Activated CD8-positive, alpha-beta T cell treated with anti-CD3 and anti-CD28 coated beads, Interleukin-2, amount 10 ng/mL, durations not matched to agents 7 days and 5 days (primary cell): Measurements from ENCODE around the gene TNC. TPM values are rescaled to one million over a fixed set of nuclear protein-coding genes. Genes with fewer than 3 reads are reported as not detected.
"Not testable (repeated sequence)": the region's sequence is repeated elsewhere in the genome, so short reads cannot be mapped to it uniquely, and the experiment has no call there.

Experiments used
- ATAC-seq: fragments of 150-1000 bp; cut with Tn5 transposase; one replicate; pipeline ENCODE4 v1.10.0; 2021; ENCODE audit warnings: moderate library complexity
- CTCF ChIA-PET: fragments of 350-600 bp; sonication (Branson Sonifier 250); formaldehyde crosslinking; loops from one replicate; lab custom pipeline; 2021; ENCODE audit warnings: antibody characterized with exemption; lab: Charles Lee
- POLR2A ChIA-PET: fragments of 350-600 bp; sonication (Branson Sonifier 250); formaldehyde crosslinking; loops from one replicate; lab custom pipeline; 2021; ENCODE audit warnings: antibody characterized with exemption; lab: Charles Lee
- DNase-seq: peaks from one replicate; pipeline ENCODE4 v3.0.0-alpha.2; 2020
- H3K27ac Mint-ChIP-seq: one replicate; pipeline ENCODE4 v1.8.0; 2021; ENCODE audit warnings: mild to moderate bottlenecking, mixed read lengths
- H3K27me3 Mint-ChIP-seq: one replicate; pipeline ENCODE4 v1.8.0; 2021; ENCODE audit warnings: low read depth, mixed read lengths
- H3K36me3 Mint-ChIP-seq: one replicate; pipeline ENCODE4 v1.8.0; 2021; ENCODE audit warnings: low read depth, mixed read lengths
- H3K4me1 Mint-ChIP-seq: one replicate; pipeline ENCODE4 v1.8.0; 2021; ENCODE audit warnings: low read depth, mixed read lengths
- H3K4me3 Mint-ChIP-seq: one replicate; pipeline ENCODE4 v1.8.0; 2021; ENCODE audit warnings: mild to moderate bottlenecking, mixed read lengths
- H3K9me3 Mint-ChIP-seq: one replicate; pipeline ENCODE4 v1.8.0; 2022; ENCODE audit warnings: mixed read lengths; ENCODE audit not compliant: insufficient read depth
- total RNA-seq, 2 experiments: library from RNA; stranded (reverse); gene quantifications; one replicate each; pipeline ENCODE4 v1.2.3, GENCODE V29; 2021

Gene TNC
- total RNA-seq, 2 experiments from 2014 or later: not detected

DNA sequence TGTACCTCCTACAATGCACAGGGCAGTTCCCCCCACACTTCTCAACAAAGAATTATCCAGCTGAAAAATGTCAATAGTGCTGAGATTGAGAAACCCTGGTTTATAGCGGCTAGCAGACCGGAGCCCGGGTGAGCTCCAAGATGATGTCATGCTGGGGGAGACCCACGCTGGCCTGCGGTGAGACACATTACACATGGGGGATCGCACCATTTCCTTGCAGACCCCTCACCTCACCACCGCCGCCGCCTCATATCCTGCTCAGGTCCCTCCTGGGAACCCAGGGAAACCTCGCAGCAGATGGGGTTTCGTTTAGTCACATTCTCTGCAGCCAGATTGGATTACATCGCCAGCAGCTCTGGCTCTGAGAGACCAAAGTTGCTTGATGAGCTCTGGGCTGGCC is 14.7 kb upstream of the TNC start:
- Mint-ChIP-seq H3K9me3 (no peaks in the 10 kb centered on the region), H3K27ac (no peak overlapping the region), H3K4me1 (no peaks in the 10 kb centered on the region), H3K4me3 (no peak overlapping the region), H3K36me3 (no peaks in the 10 kb centered on the region), H3K27me3 (peaks cover 21% of the 10 kb centered on the region)
- CTCF ChIA-PET: no interaction called here
- POLR2A ChIA-PET: no interaction called here
- DNase-seq (no peak), ATAC-seq (no peak)

DNA sequence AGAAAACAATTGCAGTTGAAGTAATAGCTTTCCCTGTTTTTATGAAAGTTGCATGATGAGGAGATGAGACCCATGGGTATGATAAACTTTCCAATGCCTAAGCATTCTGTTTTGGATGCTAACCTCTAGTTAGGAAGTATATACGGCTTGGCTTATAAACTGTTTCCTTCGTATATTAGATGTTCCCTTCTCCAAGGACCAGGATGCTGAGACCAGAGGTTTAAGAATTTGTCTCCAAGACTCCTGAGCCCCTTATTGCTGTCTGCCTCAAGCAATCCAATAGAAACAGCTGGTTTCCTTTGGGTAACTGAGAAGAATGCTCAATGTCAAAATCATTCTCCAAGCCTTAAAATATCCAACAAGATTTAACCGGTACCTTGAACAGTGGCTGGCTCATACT is 12.2 kb upstream of the TNC start:
- H3K27me3 Mint-ChIP-seq: peaks cover 15% of the 10 kb centered on the region
- POLR2A ChIA-PET: no interaction called here
- H3K9me3 Mint-ChIP-seq: peaks cover 3% of the 10 kb centered on the region
- CTCF ChIA-PET: no interaction called here
- ATAC-seq: no peak
- DNase-seq: no peak
- H3K36me3 Mint-ChIP-seq: no peaks in the 10 kb centered on the region
- H3K27ac Mint-ChIP-seq: no peak overlapping the region
- no peaks in the 10 kb centered on the region for H3K4me1 Mint-ChIP-seq
- H3K4me3 Mint-ChIP-seq: no peak overlapping the region

DNA sequence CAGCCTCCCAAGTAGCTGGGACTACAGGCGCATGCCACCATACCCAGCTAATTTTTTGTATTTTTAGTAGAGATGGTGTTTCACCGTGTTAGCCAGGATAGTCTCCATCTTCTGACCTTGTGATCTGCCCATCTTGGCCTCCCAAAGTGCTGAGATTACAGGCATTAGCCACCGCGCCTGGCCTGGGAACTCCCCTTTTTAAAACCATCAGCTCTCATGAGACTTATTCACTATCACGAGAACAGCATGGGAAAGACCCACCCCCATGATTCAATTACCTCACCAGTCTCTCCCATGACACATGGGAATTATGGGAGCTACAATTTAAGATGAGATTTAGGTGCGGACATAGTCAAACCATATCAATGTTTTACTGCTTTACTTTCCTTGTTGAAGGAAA is 10.8 kb upstream of the TNC start:
- H3K27ac Mint-ChIP-seq, H3K36me3 Mint-ChIP-seq, H3K4me1 Mint-ChIP-seq, H3K9me3 Mint-ChIP-seq, DNase-seq, ATAC-seq, POLR2A ChIA-PET, H3K4me3 Mint-ChIP-seq, CTCF ChIA-PET: not testable (repeated sequence)
- peaks cover 15% of the 10 kb centered on the region for H3K27me3 Mint-ChIP-seq

DNA sequence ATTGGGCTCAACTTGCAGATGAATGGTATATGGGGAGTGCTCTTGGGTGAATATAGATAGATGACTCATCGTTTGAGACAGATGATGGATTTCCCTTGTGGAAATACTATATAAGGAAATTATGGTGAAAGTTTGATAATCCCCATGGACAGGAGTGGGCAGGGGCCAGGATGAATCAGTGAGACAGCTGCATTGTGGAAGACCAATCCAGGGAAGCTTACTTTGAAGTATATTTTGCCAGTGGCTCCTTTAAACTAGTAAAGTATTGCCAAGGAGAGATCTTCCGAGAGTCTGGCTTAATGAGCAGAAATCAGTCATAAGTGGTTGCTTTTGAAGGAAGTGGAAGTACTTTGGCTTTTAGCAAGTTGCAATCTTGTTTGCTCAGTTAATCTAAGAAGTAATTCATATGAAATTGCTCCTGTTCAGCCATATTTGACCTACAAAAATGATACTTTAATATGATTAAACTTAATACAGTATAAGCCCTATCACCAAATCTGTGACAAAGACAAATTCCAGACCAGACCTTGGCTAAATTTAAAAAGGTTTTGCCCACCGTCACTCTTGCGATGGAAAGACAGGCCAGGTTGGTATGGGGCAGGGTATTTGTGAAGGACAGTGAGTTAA is 9.3 kb upstream of the TNC start:
- no peak overlapping the region for H3K27ac Mint-ChIP-seq
- no peak for ATAC-seq
- H3K4me3 Mint-ChIP-seq: no peak overlapping the region
- ChIA-PET POLR2A (no interaction called here), CTCF (no interaction called here)
- H3K9me3 Mint-ChIP-seq: peaks cover 5% of the 10 kb centered on the region
- DNase-seq: no peak
- no peaks in the 10 kb centered on the region for H3K4me1 Mint-ChIP-seq
- peaks cover 20% of the 10 kb centered on the region for H3K27me3 Mint-ChIP-seq
- no peaks in the 10 kb centered on the region for H3K36me3 Mint-ChIP-seq

DNA sequence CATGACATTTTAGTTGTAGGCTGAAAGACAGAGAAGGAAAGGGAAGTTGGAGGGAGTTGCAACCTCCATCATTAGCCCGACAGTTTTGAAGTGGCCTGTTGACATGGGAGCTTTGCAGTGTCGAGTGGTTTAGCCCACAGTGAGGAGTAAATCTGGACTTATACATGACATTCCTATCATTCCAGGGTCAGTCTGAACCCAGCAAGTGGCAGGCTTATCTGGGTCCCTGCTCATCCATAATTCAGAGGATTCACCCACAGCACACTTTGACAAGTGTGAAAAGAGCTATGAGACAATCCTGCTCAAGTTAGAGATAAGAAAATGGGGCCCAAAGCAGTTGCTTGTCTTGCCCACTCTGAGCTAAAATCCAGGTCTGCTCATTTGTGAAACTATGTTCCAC is 8.4 kb upstream of the TNC start:
- ChIA-PET CTCF (no interaction called here), POLR2A (no interaction called here)
- H3K4me1 Mint-ChIP-seq: no peaks in the 10 kb centered on the region
- no peak overlapping the region for H3K27ac Mint-ChIP-seq
- DNase-seq: no peak
- ATAC-seq: no peak
- H3K4me3 Mint-ChIP-seq: no peak overlapping the region
- peaks cover 5% of the 10 kb centered on the region for H3K9me3 Mint-ChIP-seq
- no peaks in the 10 kb centered on the region for H3K36me3 Mint-ChIP-seq
- H3K27me3 Mint-ChIP-seq: peaks cover 20% of the 10 kb centered on the region

DNA sequence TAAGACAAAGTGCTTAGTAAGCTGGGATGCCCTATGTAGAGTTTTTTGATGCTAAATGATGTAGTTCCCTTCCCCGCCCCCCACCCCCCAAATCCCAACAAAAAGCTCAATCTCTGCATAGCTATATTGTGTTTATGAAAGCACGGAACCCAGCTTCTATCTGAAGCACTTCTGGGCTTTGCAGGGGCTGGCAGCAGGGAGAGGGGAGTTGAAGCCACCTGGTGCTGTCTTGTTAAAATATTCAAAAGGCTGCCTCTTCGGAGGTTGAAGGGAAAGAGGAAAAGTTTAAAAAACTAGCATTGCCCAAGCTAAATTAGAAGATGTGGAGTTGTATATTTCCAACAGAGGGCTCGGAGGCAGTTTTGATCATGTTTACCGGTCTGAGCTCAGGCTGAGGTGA is 5.0 kb upstream of the TNC start:
- ChIA-PET CTCF (interaction anchor here (0.8 kb wide), 1 partner anchor 442 kb away, joined by 4 read pairs; the partner anchor contains the start of gene TEX48), POLR2A (no interaction called here)
- H3K4me3 Mint-ChIP-seq: no peak overlapping the region
- peaks cover 40% of the 10 kb centered on the region for H3K27me3 Mint-ChIP-seq
- H3K9me3 Mint-ChIP-seq: peaks cover 5% of the 10 kb centered on the region
- no peak for ATAC-seq
- no peak for DNase-seq
- no peaks in the 10 kb centered on the region for H3K4me1 Mint-ChIP-seq
- no peaks in the 10 kb centered on the region for H3K36me3 Mint-ChIP-seq
- no peak overlapping the region for H3K27ac Mint-ChIP-seq

DNA sequence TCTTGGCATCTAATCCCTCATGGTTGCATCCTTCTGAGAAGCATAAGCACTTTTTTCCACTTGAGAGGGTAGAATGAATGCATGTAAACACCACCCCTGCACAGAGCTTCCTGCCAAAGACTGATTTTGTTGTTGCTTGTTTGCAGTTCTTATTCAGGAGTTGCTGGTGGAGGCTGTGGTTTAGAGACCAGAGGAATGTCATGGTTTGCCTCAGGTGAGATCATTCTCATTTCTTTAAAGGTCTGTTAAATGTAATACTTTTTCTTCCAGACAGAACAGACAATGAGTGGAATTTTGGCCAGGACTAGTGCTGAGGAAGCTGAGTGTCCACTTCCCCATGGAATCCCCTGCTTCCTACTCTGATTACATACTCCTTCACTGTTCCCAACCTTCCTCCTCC is 3.2 kb upstream of the TNC start:
- H3K27ac Mint-ChIP-seq: no peak overlapping the region
- no peak overlapping the region for H3K4me3 Mint-ChIP-seq
- no peaks in the 10 kb centered on the region for H3K4me1 Mint-ChIP-seq
- CTCF ChIA-PET: no interaction called here
- peaks cover 57% of the 10 kb centered on the region for H3K27me3 Mint-ChIP-seq
- DNase-seq (no peak), ATAC-seq (no peak)
- POLR2A ChIA-PET: no interaction called here
- H3K9me3 Mint-ChIP-seq: peaks cover 5% of the 10 kb centered on the region
- H3K36me3 Mint-ChIP-seq: no peaks in the 10 kb centered on the region

DNA sequence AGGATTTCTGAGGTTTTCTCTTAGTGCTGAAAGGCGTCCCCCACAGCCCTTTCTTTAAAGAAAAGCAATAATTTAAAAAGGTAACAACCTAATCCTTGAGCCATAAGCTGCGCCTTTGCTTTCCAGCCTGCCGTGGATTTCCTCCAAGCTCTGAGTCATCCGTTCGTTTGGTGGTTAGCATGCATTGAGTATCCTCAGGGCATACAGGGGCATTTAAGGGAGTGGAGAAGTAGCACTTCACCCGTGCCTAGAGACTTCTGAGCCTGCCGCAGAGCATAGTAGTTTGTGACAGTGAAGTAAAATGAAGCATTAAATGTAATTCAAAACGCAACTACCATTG is 892 bp upstream of the TNC start:
- no peak overlapping the region for H3K27ac Mint-ChIP-seq
- H3K4me3 Mint-ChIP-seq: no peak overlapping the region
- no peak for ATAC-seq
- POLR2A ChIA-PET: interaction anchor here (0.6 kb wide), 1 partner anchor 13 kb away, joined by 4 read pairs; no protein-coding TSS in a partner anchor
- no peaks in the 10 kb centered on the region for H3K9me3 Mint-ChIP-seq
- no peaks in the 10 kb centered on the region for H3K4me1 Mint-ChIP-seq
- DNase-seq: no peak
- no peaks in the 10 kb centered on the region for H3K36me3 Mint-ChIP-seq
- peaks cover 60% of the 10 kb centered on the region for H3K27me3 Mint-ChIP-seq
- CTCF ChIA-PET: interaction anchor here (0.8 kb wide), 1 partner anchor 27 kb away, joined by 3 read pairs; no protein-coding TSS in a partner anchor

DNA sequence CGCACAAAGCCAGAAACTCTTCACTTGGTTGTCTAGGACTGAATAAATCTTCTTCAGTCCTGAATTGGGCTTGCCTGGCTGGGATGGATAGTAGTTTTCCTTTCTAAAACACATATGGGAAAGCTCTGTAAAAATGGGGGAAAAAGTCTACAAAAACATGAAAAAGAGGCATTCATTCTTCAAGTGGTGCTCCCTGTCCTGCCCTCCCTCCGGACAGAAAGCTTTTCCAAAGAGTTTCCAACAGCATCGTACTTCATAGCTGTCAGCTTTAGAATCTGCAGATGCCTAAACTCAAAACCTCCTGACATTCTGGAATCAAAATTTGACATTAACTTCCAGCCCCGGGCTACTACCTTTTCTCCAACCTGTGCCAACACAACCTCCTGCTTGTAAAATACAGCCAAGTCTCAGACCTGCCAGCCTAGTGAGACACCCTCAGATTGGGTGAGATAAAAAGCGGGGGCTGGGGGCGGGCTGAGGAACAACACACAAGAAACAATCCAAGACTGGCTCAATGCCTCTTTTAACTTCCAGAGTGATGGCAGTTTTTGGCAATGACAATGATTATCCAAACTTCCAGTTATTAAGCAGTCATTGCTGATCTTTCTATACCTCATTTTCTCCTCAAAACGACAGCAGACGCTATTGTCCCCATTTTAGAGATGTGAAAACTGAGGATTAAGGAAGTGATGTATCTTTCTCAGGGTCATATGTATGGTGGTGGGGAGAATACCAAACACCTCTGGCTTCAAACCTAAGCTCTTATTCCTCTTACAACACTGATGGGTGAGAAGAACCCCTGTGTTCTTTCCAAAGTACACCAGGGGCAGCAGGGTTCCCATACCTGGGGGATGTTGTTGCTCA is 1.3 kb downstream of the TNC start:
- Mint-ChIP-seq H3K9me3 (no peaks in the 10 kb centered on the region), H3K4me1 (no peaks in the 10 kb centered on the region), H3K4me3 (no peak overlapping the region), H3K27ac (no peak overlapping the region), H3K36me3 (no peaks in the 10 kb centered on the region), H3K27me3 (peaks cover 59% of the 10 kb centered on the region)
- CTCF ChIA-PET: no interaction called here
- no peak for DNase-seq
- POLR2A ChIA-PET: no interaction called here
- ATAC-seq: no peak

DNA sequence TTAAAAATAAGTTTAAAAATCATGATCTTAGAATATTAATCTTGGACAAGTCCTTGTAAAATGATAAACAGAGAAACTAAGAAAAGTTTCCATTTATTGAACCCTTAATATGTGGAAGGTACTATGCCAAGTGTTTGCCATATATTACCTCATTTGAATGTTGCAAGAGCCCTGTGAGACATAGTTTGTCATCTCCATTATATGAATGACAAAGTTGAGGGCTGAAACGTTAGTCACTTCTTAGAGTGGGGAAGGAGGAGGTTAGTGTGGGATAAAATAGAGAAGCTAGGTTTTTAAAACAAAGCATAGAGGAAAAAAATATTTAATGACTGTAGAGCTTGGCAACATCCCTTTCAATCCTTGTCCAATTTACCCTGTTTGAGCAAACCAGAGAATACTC is 2.0 kb downstream of the TNC start:
- Mint-ChIP-seq H3K27me3 (peaks cover 59% of the 10 kb centered on the region), H3K4me3 (no peak overlapping the region), H3K4me1 (no peaks in the 10 kb centered on the region), H3K27ac (no peak overlapping the region), H3K36me3 (no peaks in the 10 kb centered on the region), H3K9me3 (no peaks in the 10 kb centered on the region)
- DNase-seq: no peak
- ATAC-seq: no peak
- CTCF ChIA-PET: no interaction called here
- POLR2A ChIA-PET: no interaction called here

DNA sequence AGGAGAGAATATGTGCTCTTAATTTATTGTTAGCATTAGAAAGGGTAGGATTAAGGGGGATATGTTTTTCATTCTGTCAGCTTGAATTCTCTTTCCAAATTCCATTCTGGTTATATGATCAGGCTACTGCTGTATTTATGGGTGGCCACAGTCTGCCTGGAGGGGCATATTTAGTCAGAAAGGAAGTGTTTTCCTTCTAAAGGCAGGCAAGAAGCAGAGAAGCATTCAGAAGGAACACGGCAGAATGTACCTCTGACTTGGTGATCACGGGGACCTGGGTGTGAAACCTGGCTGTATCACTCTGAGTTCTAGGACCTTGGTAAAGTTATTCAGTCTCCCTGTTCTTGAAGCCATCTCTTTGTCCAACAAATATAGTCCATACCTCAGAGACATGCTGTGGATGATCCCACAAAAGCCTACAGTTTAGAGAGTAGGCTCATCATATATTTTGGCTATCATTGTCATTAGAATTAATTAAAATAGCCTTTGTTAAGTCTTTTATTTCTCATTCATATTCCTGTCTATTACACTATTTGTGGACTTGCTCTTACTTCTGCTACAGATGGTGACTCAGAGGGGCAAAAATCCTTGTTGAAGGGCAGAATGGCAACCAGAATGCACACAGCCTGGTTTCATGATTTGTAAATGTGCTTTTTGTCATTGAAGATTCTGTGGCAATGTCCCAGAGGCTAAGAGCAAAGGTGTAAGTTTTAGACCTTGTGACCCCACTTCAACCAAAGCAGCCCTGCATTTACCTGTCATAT is 2.7 kb downstream of the TNC start:
- H3K27ac Mint-ChIP-seq: no peak overlapping the region
- H3K4me1 Mint-ChIP-seq: no peaks in the 10 kb centered on the region
- H3K36me3 Mint-ChIP-seq: no peaks in the 10 kb centered on the region
- ATAC-seq (no peak), DNase-seq (no peak)
- no peaks in the 10 kb centered on the region for H3K9me3 Mint-ChIP-seq
- peaks cover 55% of the 10 kb centered on the region for H3K27me3 Mint-ChIP-seq
- POLR2A ChIA-PET: no interaction called here
- no peak overlapping the region for H3K4me3 Mint-ChIP-seq
- CTCF ChIA-PET: no interaction called here

DNA sequence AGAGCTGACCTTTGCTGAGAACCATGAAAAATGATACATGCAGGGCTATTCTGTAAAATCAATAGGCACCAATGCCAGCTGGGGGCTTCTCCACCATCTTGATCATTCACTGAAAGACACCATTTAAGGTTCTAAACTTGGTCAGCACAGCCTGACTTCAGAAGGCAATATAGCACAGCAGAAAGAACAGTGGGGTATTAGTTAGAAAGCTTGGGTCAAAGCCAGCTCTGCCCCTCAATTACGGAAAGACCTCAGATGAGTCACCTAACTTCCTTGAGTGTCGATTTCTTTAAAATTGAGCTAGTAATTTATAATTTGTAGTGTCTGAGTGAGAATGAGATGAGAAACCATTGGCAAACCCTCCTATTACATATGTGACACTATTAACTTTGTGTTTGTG is 3.4 kb downstream of the TNC start:
- Mint-ChIP-seq H3K27ac (no peak overlapping the region), H3K4me1 (no peaks in the 10 kb centered on the region), H3K36me3 (no peaks in the 10 kb centered on the region), H3K4me3 (no peak overlapping the region), H3K27me3 (peaks cover 53% of the 10 kb centered on the region), H3K9me3 (no peaks in the 10 kb centered on the region)
- no peak for ATAC-seq
- no peak for DNase-seq
- POLR2A ChIA-PET: no interaction called here
- CTCF ChIA-PET: no interaction called here
